Prostate gland (tissue), 2 donors: Measurements from ENCODE around the gene RALY.
A peak's percentile ranks its signal among the peaks of the same experiment; 100 is the strongest.

Experiments
- POLR2A ChIP-seq: fragments of 450-650 bp; IDR thresholded peaks from one replicate; pipeline ENCODE4 v1.6.1; 2016; ENCODE audit warnings: antibody characterized with exemption, mild to moderate bottlenecking
- POLR2AphosphoS5 ChIP-seq: sonication (generic); formaldehyde crosslinking; IDR thresholded peaks from one replicate; pipeline ENCODE4 v1.6.1; 2017; ENCODE audit warnings: antibody characterized with exemption
- TF ChIP-seq, protein P1 (sequence below), 4 experiments: fragments of 200-600 bp in 2 of 4; fragments of 450-650 bp in 2 of 4; sonication (generic) in 2 of 4; IDR thresholded peaks; 1 replicate in 3 of 4; 2 replicates in 1 of 4; pipeline ENCODE4 v1.5.1; 2016 to 2019; ENCODE audit warnings: antibody characterized with exemption in 4 of 4, mild to moderate bottlenecking in 2 of 4, moderate library complexity in 2 of 4

DNA sequence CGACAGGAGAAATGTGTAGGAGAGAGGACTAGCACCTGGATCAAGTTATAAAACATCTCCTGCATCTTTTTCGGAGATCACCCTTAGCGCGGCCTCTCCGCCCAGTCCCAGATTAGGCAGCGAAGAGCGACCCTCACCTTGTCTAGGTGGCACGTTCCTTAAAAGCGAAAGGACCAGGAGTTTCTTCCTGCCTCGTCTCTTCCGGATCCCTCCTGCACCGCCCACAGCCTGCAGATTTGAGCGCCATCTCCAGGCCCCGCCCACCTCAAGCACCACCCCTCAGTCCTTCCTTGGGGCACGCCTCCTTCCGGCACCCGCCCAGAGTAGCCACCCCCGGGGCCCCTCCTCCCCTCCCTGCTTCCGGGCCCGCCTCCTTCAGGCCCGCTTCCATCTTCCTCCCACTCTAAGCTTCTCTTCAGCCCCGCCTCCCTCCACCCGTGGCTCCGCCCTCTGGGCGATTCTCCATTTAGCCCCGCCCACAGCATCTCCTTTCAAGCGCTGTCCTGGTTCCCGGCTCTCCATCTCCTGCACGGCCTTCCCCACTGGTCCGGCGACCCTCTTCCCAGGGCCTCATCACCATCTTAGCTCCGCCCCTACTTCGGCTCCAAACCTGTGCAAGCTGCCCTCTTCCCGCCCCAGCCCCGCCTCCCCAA lies 662 bp upstream of the RALY start:
- TF ChIP-seq, protein P1, sequence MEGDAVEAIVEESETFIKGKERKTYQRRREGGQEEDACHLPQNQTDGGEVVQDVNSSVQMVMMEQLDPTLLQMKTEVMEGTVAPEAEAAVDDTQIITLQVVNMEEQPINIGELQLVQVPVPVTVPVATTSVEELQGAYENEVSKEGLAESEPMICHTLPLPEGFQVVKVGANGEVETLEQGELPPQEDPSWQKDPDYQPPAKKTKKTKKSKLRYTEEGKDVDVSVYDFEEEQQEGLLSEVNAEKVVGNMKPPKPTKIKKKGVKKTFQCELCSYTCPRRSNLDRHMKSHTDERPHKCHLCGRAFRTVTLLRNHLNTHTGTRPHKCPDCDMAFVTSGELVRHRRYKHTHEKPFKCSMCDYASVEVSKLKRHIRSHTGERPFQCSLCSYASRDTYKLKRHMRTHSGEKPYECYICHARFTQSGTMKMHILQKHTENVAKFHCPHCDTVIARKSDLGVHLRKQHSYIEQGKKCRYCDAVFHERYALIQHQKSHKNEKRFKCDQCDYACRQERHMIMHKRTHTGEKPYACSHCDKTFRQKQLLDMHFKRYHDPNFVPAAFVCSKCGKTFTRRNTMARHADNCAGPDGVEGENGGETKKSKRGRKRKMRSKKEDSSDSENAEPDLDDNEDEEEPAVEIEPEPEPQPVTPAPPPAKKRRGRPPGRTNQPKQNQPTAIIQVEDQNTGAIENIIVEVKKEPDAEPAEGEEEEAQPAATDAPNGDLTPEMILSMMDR (IDR thresholded peaks at IDR 0.05): no peak
- peak; percentile 82 for TF ChIP-seq POLR2A
- peak; percentile 96 for TF ChIP-seq POLR2AphosphoS5
